ENCODE measurements around the gene LCOR.
A peak's percentile ranks its signal among the peaks of the same experiment; 100 is the strongest.

Gene LCOR

GRCh38 chr10:96984541-96985131 is 152.5 kb downstream of the LCOR start:
- peak in 10 of 56 donors; percentile 2 to 35 (median 18) for DNase-seq

DNA sequence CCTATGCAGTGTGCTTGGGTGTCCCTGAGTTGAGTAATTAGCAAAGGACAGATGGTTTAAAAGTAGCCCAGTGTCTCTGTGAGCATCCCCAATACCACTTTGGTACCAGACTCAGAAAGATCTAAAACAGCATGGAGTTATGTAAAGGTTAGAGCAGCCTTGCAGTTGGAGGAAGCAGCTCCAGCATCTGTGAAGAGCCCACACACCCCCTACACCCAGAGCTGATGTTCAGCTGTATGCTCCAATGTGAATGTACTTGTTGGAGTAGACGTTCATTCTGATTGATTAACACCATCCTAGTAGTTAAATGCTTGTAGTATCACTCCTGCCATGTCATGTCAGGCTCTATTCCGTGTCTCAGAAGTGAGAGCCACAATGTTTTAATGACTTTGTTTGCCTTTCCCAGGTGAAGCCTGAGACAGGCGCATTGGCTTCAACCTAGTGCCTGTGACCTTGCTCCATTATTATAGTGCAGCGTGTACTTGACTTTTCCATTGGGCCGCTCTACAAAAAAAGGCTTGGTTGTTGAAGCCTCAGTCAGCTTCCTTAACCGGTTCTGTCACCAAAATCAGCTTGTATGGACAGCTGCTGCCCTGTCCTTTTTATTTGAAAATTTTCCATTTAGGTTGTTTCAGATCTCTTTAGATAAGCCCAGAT is 154.2 kb downstream of the LCOR start:
- no peak for DNase-seq

DNA sequence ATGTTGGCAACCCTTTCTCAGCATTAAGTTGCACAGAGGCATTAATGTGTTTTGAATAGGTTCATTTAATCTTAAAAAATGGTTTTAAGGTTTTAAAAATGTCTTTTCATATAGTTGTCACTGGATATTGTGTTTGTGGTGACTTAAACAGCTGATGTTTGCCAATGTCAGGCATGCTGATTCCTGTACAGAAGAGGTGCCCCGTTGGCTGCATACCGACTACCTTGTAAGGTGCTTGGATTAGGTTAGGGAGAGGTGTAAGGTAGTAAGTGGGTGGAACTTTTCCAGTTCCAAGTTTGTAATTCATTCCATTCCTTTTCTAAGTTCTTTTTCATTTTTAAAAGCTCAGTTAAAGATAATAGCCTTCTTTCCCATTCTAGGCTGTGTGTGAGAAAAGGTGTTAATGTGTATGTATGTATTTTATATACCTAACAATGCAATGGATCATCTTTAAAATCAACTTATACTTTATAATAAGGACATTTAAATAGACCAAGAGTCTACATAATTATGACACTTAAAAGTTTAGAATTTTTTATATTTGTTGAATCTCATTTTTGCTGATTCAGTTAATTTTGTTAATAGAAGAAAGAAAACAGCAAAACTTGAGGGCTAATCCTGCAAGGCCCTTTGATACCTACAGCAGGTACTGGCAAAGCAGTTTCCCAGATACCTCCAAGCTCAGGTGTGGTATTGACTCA is 155.2 kb downstream of the LCOR start:
- DNase-seq: no peak

DNA sequence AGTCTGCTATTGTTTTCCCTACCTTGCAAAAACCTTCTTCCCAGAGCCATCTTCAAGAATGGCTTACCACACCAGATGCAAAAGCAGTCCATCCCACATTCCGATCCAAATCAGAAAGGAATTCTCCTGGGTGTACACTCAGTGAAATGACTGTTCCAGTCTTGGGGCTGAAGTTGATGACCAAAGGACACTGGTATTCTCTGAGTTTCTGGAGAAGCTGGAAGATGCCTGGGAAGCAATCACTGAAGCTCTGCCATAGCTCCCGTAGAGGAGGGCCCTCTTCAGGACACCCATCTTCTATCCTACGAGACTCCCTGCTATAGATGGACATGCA is 155.7 kb downstream of the LCOR start:
- DNase-seq: no peak

GRCh38 chr10:96988426-96988825 is 156.3 kb downstream of the LCOR start:
- no peak for DNase-seq

DNA sequence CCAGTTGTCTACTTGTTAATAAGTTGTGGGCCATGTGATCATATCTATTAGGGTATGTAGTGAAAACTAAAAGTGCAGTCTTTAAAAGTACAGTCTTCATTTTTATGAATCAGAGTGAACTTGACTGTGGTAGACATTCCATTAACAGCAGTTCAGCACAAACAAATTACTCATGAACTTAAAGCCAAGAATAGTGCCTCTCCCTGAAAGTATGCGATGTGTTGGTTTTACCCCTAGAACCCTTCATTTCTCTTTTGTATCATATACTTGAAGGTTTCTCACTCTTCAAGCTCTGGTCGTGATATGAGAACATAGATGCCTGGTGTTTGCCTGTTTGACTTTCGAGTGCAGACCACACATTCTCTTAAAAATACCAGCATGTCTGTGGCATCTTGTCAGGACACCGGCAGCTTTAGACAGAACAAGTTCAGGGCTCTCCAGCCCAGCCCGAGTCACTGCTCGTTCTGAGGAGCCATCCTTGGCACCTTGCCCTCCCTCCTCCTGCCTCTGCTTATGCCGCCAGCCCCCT is 159.3 kb downstream of the LCOR start:
- peak in 1 of 56 donors; percentile 2 for DNase-seq

DNA sequence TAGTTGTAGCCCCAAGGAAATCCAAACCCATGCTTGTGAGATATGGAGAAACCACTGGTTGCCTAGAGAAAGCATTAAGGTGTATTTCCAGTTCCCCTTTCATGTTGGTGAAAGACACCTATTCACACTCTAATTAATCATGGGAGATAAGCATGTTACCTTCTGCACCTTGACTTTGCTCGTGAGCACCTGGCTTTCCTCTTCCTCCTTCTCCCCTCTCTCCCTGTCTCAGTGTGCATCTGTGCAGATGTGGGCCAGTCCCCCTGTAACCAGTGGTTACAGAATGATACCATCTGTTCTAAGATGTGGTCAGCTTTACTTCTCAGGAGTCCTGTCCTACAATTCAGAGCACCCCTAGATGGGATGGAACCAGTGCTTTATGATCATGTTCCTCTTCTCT is 160.6 kb downstream of the LCOR start:
- no peak for DNase-seq

GRCh38 chr10:96995851-96996250 is 163.8 kb downstream of the LCOR start:
- DNase-seq: peak in 2 of 56 donors; percentile 23 to 28

DNA sequence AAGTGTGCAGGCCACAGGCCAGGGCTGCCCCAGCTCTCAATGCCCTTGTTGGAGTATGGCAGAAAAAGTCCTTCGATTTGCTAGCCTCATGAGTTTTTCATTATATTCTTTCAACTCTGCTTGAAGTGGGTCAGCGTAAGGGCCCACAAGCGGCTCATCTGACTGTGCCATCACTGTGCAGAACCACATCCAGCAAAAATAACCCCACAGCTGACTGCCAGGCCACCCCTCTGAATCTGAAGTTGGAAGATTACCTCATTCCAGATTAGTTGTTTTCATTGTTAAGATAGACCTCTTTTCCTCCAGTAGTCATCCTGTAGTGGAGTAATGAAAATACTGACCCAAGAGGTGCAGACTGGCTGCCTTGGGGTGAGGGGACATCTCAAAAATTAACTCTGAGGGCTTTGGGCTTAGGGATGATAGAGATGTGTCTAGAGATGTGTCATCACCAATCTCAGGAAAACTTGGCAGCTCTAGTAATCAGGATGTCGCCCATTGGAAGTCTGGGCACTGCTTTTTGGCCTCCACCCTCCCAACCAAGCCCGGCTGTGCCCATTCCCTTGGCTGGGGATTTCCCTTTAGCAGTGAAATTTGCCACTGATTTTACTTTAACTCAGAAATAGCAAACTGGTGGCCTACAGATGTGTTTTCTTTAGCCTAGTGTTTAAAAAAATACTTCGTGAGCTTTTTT is 164.3 kb downstream of the LCOR start:
- DNase-seq: no peak

- no peak for DNase-seq
These were observed 166.3 kb downstream of the LCOR start for GRCh38 chr10:96998329-96998888.

GRCh38 chr10:96999337-96999736 is 167.2 kb downstream of the LCOR start:
- no peak for DNase-seq

- DNase-seq: no peak
These were observed 167.9 kb downstream of the LCOR start for GRCh38 chr10:96999987-97000386.

DNA sequence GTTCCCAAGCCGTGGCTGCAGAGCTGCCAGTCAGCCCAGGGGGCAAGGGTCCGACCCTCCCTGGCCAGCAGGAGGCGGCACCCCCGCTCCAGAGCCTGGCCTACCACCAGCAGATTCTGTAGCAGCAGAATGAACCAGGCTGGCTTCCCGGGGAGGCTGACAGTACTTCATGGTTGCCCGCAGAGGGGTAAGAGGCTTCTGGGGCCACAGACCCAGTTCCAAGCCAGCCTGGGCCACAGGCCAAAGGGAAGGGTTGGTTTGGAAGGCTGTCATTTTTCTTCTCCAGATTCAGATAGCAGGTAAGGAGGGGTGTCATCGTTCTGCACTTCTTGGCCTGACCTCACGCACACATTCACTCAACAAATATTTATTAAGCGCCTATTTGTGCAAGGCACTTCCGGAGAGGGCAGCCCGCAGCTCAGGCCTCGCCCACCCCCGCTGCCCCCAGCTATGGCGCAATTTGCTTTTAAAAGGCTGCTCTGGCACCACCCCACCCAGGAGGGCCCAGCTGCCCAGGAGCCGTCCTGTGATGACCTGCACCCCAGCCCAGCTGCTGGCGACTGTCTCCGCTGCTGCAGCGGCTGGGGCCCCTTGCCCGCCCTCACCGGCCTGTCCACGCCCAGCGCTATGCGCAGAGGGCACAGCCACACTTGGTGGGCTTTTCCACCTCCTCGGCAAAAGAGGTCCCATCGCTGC is 168.5 kb downstream of the LCOR start:
- no peak for DNase-seq

DNA sequence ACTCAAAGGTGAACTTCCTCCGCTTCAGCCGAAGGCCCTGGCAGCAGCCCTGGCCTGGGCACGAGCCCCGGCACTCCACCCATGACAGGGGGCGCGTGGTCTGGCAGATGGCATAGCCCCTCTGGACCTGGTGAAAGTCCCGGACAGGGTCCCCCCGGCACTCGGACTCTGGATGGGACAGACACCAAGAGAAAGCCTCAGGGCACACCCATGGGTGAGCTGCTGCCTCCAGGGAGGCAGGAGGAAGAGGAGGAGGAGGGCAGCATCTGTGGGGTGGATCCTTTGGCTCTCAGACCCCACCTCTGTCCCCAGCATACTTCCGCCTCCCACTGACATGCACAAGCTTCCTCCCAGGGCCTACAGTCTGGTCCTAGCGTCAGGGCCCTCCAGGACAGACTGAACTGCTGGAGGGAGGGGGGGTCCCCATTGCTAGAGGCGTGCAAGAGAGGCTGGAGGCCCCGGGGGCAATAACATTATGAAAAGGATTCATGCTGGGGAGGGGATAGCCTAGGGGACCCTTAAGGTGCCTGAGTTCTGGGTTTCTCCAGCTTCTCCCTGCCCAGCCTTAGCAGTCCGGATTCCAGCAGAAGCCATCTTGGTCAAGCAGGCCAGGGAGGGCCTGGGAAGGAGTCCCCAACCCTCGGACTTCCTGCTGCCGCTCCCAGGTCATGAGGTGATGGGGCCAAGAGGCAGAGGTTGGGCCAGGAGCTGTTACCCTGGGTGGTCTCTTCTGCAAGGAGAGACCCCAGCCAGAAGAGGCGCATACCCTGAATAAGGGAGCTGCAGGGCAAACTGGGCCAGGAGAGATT is 169.3 kb downstream of the LCOR start:
- DNase-seq: no peak

DNA sequence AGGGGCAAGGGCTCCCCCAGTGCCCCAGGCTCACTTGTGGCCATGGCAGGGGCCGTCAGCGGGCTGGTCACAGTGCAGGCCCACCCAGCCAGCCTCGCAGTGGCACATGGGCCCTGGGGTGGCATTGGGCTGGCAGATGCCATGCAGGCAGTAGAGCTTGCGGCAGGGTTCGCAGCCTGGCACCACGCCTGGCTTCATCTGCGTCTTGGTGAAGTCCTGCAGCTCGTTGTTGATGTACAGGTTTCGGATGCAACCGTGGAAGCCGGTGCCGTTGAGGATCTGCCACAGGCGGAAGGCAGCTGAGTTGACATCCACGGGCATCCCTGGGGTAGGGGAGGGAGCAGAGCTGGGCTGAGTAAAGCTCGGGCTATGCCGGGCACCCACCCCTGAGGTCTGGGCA is 170.6 kb downstream of the LCOR start:
- no peak for DNase-seq

GRCh38 chr10:97003151-97003803 is 171.2 kb downstream of the LCOR start:
- DNase-seq: no peak

GRCh38 chr10:97003804-97004201 is 171.7 kb downstream of the LCOR start:
- DNase-seq: no peak

GRCh38 chr10:97004591-97004990 is 172.5 kb downstream of the LCOR start:
- DNase-seq: no peak

DNA sequence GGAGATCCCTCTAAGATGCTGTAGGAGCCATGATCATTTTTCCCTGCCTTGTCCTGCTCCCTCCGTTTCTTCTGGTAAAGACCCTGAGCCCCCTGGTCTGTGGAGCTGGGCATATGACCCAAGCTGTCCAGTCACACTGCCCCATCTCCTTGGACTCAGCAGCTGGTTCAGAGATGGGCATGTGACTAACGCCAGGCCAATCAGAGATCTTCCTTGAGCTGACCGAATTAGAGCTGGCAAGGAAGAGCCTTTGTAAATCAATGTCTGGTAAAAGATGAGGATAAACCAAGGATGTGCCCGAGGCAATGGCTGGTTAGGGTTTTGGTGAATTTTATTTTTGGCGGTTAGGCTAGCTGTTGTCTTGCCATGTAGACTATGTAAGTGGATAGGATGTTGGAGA is 173.3 kb downstream of the LCOR start:
- DNase-seq: no peak

GRCh38 chr10:97006364-97006763 is 174.3 kb downstream of the LCOR start:
- DNase-seq: no peak
